Cardiac muscle cell (in vitro differentiated cells and primary cell): ENCODE results near the gene BIVM. TPM values are rescaled to one million over a fixed set of nuclear protein-coding genes. Genes with fewer than 3 reads are reported as not detected.
A peak's percentile ranks its signal among the peaks of the same experiment; 100 is the strongest.

Source experiments
- DNase-seq, 2 donors: peaks; one replicate each; pipeline versions ENCODE4 v3.0.0 to v3.0.0-alpha.2; 2010 to 2017; ENCODE audit warnings: low read depth in 1 of 2, low spot score in 1 of 2
- H3K27ac ChIP-seq: fragments of 200-600 bp; sonication (generic); 2 replicates; pipeline ENCODE4 v1.5.1; 2016
- H3K27me3 ChIP-seq: fragments of 200-600 bp; sonication (generic); 2 replicates; pipeline ENCODE4 v1.6.0; 2016; ENCODE audit warnings: control low read depth
- H3K36me3 ChIP-seq: fragments of 200-600 bp; sonication (generic); 2 replicates; pipeline ENCODE4 v1.5.1; 2016; ENCODE audit warnings: control low read depth
- H3K4me1 ChIP-seq: fragments of 200-600 bp; sonication (generic); 2 replicates; pipeline ENCODE4 v1.8.1; 2017; ENCODE audit warnings: low read depth, mild to moderate bottlenecking, mixed run types
- H3K4me3 ChIP-seq: fragments of 200-600 bp; sonication (generic); 2 replicates; pipeline ENCODE4 v1.5.1; 2016; ENCODE audit warnings: mild to moderate bottlenecking
- H3K9me3 ChIP-seq: fragments of 200-600 bp; sonication (generic); 2 replicates; pipeline ENCODE4 v1.5.1; 2017; ENCODE audit warnings: low read depth, mild to moderate bottlenecking, control low read depth
- polyA plus RNA-seq: library from polyadenylated mRNA; unstranded; fragments of >200 nt; fragmentation: Nextera tagmentation; extraction: Ambion mirVana; gene quantifications from 2 replicates; pipeline ENCODE4 v1.2.1, GENCODE V29; 2016
- total RNA-seq: library from RNA; depleted of rRNA; stranded (reverse); fragments of >200 nt; gene quantifications from 2 replicates; pipeline ENCODE4 v1.2.3, GENCODE V29; 2016
- TF ChIP-seq, protein P1 (sequence below): IDR thresholded peaks from 2 replicates; pipeline ENCODE4 v1.5.1; 2012; ENCODE audit warnings: low read depth, mild to moderate bottlenecking, low read length

Gene BIVM
- total and polyA plus RNA-seq, 2 experiments from 2014 or later: 14.7 to 16.1 TPM

- TF ChIP-seq, protein P1, sequence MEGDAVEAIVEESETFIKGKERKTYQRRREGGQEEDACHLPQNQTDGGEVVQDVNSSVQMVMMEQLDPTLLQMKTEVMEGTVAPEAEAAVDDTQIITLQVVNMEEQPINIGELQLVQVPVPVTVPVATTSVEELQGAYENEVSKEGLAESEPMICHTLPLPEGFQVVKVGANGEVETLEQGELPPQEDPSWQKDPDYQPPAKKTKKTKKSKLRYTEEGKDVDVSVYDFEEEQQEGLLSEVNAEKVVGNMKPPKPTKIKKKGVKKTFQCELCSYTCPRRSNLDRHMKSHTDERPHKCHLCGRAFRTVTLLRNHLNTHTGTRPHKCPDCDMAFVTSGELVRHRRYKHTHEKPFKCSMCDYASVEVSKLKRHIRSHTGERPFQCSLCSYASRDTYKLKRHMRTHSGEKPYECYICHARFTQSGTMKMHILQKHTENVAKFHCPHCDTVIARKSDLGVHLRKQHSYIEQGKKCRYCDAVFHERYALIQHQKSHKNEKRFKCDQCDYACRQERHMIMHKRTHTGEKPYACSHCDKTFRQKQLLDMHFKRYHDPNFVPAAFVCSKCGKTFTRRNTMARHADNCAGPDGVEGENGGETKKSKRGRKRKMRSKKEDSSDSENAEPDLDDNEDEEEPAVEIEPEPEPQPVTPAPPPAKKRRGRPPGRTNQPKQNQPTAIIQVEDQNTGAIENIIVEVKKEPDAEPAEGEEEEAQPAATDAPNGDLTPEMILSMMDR: no peak
- no peak for DNase-seq
- no peaks in the 10 kb centered on the region for H3K27me3 ChIP-seq
- no peaks in the 10 kb centered on the region for H3K9me3 ChIP-seq
- H3K27ac ChIP-seq: no peak overlapping the region
- peaks cover 5% of the 10 kb centered on the region for H3K36me3 ChIP-seq
- no peak overlapping the region for H3K4me3 ChIP-seq
- H3K4me1 ChIP-seq: no peaks in the 10 kb centered on the region
Measured at GRCh38 chr13:102836471-102836870, 37.6 kb downstream of the BIVM start.

DNA sequence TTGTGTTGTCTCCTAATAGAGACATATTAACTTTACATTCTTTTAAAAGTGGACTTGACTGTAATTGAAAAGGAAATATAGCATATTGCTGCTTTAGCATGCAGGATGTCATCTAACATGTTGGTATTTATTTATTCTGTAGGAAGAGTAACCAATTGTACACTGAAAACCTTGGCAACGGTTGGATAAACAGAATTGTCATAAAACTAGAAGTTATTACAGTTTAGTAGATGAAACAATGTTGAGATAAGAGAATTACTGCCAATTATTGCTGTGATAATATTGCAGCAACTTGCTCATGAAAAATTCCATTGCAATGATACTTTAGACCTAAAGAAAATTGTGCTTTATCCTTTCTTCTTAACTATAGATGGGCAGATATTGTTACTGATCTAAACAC, 39.4 kb downstream of the BIVM start:
- H3K9me3 ChIP-seq: no peaks in the 10 kb centered on the region

DNA sequence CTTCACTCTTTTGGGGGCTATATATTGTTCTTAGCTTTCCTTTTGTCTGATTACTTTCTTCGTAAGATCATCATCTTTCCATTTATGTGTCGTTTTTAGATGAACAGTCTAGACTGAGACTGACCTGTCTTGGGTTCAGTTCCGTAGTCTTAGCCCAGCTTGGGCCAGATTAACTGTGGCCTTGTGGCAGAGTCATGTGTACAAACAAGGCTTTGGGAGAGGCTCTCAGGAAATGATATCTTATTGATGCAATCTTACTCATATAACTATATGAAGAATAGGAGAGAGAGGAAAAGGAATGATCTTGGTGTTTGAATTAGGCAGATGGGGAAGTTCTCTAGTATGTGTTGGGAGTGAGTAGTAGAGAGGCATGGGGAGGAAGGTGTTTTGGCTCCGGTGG, 40.1 kb downstream of the BIVM start:
- no peak for DNase-seq
- H3K27ac ChIP-seq: no peak overlapping the region
- H3K4me1 ChIP-seq: no peaks in the 10 kb centered on the region
- no peaks in the 10 kb centered on the region for H3K9me3 ChIP-seq
- peaks cover 5% of the 10 kb centered on the region for H3K36me3 ChIP-seq
- H3K4me3 ChIP-seq: no peak overlapping the region
- H3K27me3 ChIP-seq: no peaks in the 10 kb centered on the region
- TF ChIP-seq, protein P1: no peak

More for the DNA sequence above, 39.4 kb downstream of the BIVM start:
- Histone ChIP-seq H3K27ac (no peak overlapping the region), H3K27me3 (no peaks in the 10 kb centered on the region), H3K36me3 (peaks cover 5% of the 10 kb centered on the region), H3K4me3 (no peak overlapping the region), H3K4me1 (no peaks in the 10 kb centered on the region)
- TF ChIP-seq, protein P1: no peak
- no peak for DNase-seq

DNA sequence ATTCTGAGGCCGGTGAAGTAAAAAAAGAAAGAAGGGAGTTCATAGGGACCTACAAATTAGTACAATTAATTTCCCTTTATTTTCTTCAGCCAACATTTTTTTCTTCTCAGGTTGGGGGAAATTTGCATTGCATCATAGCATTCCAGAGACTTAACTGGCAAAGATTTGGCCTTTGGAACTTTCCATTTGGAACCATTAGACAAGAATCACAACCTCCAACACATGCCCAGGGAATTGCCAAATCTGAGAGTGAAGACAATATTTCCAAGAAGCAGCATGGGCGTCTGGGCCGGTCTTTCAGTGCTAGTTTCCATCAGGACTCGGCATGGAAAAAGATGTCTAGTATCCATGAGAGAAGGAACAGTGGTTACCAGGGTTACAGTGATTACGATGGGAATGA, 40.5 kb downstream of the BIVM start:
- peak in 1 of 2 donors; percentile 65 for DNase-seq
- no peak overlapping the region for H3K27ac ChIP-seq
- TF ChIP-seq, protein P1: no peak

GRCh38 chr13:102845289-102845629, 46.3 kb downstream of the BIVM start:
- Histone ChIP-seq H3K27me3 (no peaks in the 10 kb centered on the region), H3K9me3 (no peaks in the 10 kb centered on the region), H3K36me3 (no peaks in the 10 kb centered on the region), H3K4me1 (no peaks in the 10 kb centered on the region), H3K27ac (peak overlapping the region; percentile 96), H3K4me3 (peak overlapping the region; percentile 93)
- DNase-seq: no peak
- TF ChIP-seq, protein P1: no peak

More for the DNA sequence above, 40.5 kb downstream of the BIVM start:
- H3K4me1 ChIP-seq: no peaks in the 10 kb centered on the region
- H3K27me3 ChIP-seq: no peaks in the 10 kb centered on the region
- H3K36me3 ChIP-seq: peaks cover 3% of the 10 kb centered on the region
- no peaks in the 10 kb centered on the region for H3K9me3 ChIP-seq
- no peak overlapping the region for H3K4me3 ChIP-seq

GRCh38 chr13:102845630-102846260, 46.8 kb downstream of the BIVM start, which contains the start of gene ERCC5:
Gene ERCC5, plus strand, starts transcription at chr13:102846032. Its CDS starts 235 bp downstream, at chr13:102846267.
- peak; percentile 94 to 97 for DNase-seq
- TF ChIP-seq, protein P1: no peak
- H3K27ac ChIP-seq: peak within 1 kb of the TSS; percentile 96
- no peaks in the 10 kb centered on the region for H3K4me1 ChIP-seq
- H3K27me3 ChIP-seq: no peaks in the 10 kb centered on the region
- no peaks in the 10 kb centered on the region for H3K9me3 ChIP-seq
- no peaks in the 10 kb centered on the region for H3K36me3 ChIP-seq
- H3K4me3 ChIP-seq: peak within 1 kb of the TSS; percentile 93
